Measurements from ENCODE around the gene CAMK1G. TPM values are rescaled to one million over a fixed set of nuclear protein-coding genes. Genes with fewer than 3 reads are reported as not detected.

CAMK1G gene
- total RNA-seq, 1 experiment from 2014 or later = not detected

DNA sequence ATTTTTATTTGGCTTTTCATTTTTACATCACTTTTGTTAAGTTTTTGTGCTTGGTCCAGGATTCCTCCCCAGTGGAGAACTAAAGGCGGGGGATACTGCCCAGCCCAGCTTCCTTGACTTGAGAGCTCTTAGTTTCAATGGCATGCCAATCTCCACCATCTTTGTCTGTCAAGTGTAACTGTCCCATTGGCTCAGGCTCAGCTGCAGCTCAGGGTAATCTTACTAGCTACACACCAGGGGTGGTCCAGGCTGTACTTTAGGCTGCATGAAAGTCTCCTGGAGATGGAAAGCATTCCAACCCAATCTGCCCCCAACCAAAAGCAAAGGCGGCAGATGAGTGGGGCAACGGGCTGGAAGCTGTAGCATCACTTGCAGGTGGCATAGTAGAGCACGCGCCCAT, 31.4 kb downstream of the CAMK1G start:
- H3K9me2 ChIP-seq (ENCODE audit: insufficient read depth) = no peaks in the 10 kb centered on the region
- TF ChIP-seq EZH2 (IDR thresholded peaks at IDR 0.05; ENCODE audit: low read depth) (no peak), CTCF (conservative IDR thresholded peaks at IDR 0.05) (no peak)
- H4K20me1 ChIP-seq (ENCODE audit: insufficient read depth) = no peaks in the 10 kb centered on the region
- H3K4me1 ChIP-seq (replicated peaks; ENCODE audit: insufficient read depth) = no peaks in the 10 kb centered on the region
- no peak overlapping the region for H2AFZ ChIP-seq
- no peak overlapping the region for H3K4me2 ChIP-seq
- H3K36me3 ChIP-seq (ENCODE audit: low read depth) = peaks cover 31% of the 10 kb centered on the region
- no peaks in the 10 kb centered on the region for H3K9me3 ChIP-seq (ENCODE audit: insufficient read depth, low read depth)
- no peak overlapping the region for H3K27ac ChIP-seq
- no peaks in the 10 kb centered on the region for H3K79me2 ChIP-seq (ENCODE audit: low read depth)
- POLR2A ChIA-PET (ENCODE audit: unreplicated experiment) = no interaction called here
- CTCF ChIA-PET = no interaction called here
- H3F3A ChIP-seq (ENCODE audit: insufficient read depth, low read depth) = no peaks in the 10 kb centered on the region; the same call in 1 of the 2 replicates
- H3K27me3 ChIP-seq (ENCODE audit: insufficient read depth, low read depth) = no peaks in the 10 kb centered on the region
- no TSS peak for BruUV-seq (replicated peaks)
- no peak overlapping the region for H3K4me3 ChIP-seq
- intact Hi-C loops (cut with micrococcal nuclease; ENCODE audit: unreplicated experiment) = no loop called here
- no peak for DNase-seq

DNA sequence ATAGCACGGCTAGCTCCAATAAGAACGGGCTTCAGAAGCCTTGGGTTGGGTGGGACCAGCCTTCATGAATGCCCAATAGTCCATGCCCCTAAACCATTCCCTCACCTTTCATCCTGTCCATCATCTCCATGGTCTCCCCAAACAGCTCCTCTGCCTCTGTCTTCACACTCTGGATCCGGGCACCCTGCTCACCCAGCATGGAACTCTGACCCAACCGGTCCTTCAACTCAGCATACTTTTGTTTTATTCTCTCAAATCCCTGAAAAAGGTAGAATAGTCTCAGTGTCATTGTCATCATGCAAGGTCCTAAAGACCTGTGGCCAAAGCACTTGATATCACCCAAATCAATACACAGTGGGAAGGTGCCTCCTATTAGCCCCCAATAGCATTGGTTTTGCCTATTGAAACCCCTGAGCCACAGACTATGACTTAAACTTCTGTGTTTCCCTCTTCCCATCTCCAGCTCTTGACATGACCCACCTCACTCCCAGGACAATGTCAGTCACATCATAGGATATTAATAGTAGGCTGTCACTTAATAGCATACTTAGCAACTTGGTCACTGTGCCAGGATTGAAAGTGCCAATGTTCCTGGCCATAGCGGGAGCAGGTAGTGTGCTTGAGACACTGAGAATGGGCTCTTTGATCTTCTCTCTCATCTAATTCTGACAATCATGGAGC, 33.0 kb downstream of the CAMK1G start:
- Histone ChIP-seq H3K9me3 (ENCODE audit: insufficient read depth, low read depth) (no peaks in the 10 kb centered on the region), H3F3A (ENCODE audit: insufficient read depth, low read depth) (peaks cover 3% of the 10 kb centered on the region; the same call in 1 of the 2 replicates), H3K79me2 (ENCODE audit: low read depth) (no peaks in the 10 kb centered on the region), H2AFZ (no peak overlapping the region), H3K4me3 (no peak overlapping the region), H3K4me2 (no peak overlapping the region), H3K27ac (no peak overlapping the region), H3K4me1 (replicated peaks; ENCODE audit: insufficient read depth) (no peaks in the 10 kb centered on the region), H3K27me3 (ENCODE audit: insufficient read depth, low read depth) (no peaks in the 10 kb centered on the region), H4K20me1 (ENCODE audit: insufficient read depth) (no peaks in the 10 kb centered on the region), H3K36me3 (ENCODE audit: low read depth) (peaks cover 43% of the 10 kb centered on the region), H3K9me2 (ENCODE audit: insufficient read depth) (no peaks in the 10 kb centered on the region)
- BruUV-seq (replicated peaks) = no TSS peak
- ChIA-PET POLR2A (ENCODE audit: unreplicated experiment) (no interaction called here), CTCF (no interaction called here)
- intact Hi-C loops (cut with micrococcal nuclease; ENCODE audit: unreplicated experiment) = no loop called here
- no peak for DNase-seq
- TF ChIP-seq CTCF (conservative IDR thresholded peaks at IDR 0.05) (no peak), EZH2 (IDR thresholded peaks at IDR 0.05; ENCODE audit: low read depth) (no peak)

GRCh38 chr1:209617047-209617673, 33.6 kb downstream of the CAMK1G start:
- peaks cover 50% of the 10 kb centered on the region for H3K36me3 ChIP-seq (ENCODE audit: low read depth)
- POLR2A ChIA-PET (ENCODE audit: unreplicated experiment) = no interaction called here
- H3K9me3 ChIP-seq (ENCODE audit: insufficient read depth, low read depth) = no peaks in the 10 kb centered on the region
- H3K4me3 ChIP-seq = no peak overlapping the region
- no peak overlapping the region for H3K27ac ChIP-seq
- BruUV-seq (replicated peaks) = no TSS peak
- CTCF ChIA-PET = no interaction called here
- H3K9me2 ChIP-seq (ENCODE audit: insufficient read depth) = no peaks in the 10 kb centered on the region
- peaks cover 7% of the 10 kb centered on the region; the same call in 1 of the 2 replicates for H3F3A ChIP-seq (ENCODE audit: insufficient read depth, low read depth)
- DNase-seq = no peak
- no peak overlapping the region for H2AFZ ChIP-seq
- no peaks in the 10 kb centered on the region for H3K79me2 ChIP-seq (ENCODE audit: low read depth)
- intact Hi-C loops (cut with micrococcal nuclease; ENCODE audit: unreplicated experiment) = no loop called here
- TF ChIP-seq CTCF (conservative IDR thresholded peaks at IDR 0.05) = no peak
- no peak for TF ChIP-seq EZH2 (IDR thresholded peaks at IDR 0.05; ENCODE audit: low read depth)
- no peak overlapping the region for H3K4me2 ChIP-seq
- H4K20me1 ChIP-seq (ENCODE audit: insufficient read depth) = no peaks in the 10 kb centered on the region
- no peaks in the 10 kb centered on the region for H3K4me1 ChIP-seq (replicated peaks; ENCODE audit: insufficient read depth)
- no peaks in the 10 kb centered on the region for H3K27me3 ChIP-seq (ENCODE audit: insufficient read depth, low read depth)

Measured in PC-9 (cell line).